ENCODE results near the gene DDIAS.
"Not testable (repeated sequence)": the region's sequence is repeated elsewhere in the genome, so short reads cannot be mapped to it uniquely, and the experiment has no call there.

DDIAS gene, protein sequence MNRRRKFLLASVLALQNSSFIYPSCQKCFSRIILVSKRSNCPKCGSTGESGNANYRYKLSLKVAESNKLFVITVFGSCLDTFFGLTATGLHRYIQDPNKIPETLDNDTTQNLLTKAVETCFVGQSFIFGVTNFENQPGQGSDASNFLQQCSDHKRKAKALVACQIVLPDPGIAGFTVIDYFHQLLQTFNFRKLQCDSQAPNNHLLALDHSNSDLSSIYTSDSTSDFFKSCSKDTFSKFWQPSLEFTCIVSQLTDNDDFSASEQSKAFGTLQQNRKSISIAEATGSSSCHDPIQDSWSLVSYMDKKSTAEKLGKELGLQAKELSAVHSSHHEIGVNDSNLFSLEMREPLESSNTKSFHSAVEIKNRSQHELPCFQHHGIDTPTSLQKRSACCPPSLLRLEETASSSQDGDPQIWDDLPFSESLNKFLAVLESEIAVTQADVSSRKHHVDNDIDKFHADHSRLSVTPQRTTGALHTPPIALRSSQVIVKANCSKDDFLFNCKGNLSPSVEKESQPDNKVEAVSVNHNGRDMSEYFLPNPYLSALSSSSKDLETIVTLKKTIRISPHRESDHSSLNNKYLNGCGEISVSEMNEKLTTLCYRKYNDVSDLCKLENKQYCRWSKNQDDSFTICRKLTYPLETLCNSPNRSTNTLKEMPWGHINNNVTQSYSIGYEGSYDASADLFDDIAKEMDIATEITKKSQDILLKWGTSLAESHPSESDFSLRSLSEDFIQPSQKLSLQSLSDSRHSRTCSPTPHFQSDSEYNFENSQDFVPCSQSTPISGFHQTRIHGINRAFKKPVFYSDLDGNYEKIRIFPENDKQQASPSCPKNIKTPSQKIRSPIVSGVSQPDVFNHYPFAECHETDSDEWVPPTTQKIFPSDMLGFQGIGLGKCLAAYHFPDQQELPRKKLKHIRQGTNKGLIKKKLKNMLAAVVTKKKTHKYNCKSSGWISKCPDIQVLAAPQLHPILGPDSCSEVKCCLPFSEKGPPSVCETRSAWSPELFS

DNA sequence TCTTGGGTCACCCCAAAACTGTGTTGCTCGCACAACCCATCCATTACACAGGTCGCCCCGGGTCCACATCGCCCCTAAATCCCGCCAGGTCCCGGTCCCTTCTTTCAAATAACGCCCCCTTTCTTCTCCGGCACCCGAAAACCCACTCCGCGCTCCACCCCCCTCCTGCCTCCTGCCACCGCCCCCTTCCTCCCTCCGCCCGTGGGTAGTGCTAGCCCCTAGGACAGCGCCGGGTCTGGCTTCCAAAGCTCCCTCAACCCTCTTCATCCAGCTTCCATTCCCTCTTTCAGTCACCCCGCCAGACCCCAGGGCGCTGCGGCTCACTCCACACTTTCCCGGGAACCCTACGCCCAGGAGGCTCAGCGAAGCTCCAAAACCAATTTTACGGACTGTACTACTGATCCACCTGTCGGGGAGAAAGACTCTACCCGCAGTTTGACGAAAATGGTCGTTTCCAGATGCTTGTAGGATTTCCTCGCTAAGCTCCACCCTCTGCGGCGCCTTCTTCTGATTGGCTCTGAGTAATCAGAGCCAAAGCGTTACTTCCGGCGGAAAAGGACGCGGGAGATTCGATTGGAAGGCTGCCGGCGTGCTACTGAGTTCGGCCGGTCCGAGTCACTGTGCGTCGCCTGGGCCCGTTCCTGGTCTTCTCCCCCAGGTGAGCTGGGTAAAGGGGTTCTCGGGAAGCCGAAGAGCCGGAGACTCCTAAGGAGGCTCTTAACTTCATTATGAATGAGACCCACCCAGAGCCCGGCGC lies at the start of gene DDIAS:
Gene DDIAS, plus strand, starts transcription at position 572 of the 757 bp plus-strand sequence. CDS start 13,003 bp downstream, outside the sequence.
- peak; percentile 83 to 87 for DNase-seq (ENCODE audit: low read depth in 2 of 2)

DNA sequence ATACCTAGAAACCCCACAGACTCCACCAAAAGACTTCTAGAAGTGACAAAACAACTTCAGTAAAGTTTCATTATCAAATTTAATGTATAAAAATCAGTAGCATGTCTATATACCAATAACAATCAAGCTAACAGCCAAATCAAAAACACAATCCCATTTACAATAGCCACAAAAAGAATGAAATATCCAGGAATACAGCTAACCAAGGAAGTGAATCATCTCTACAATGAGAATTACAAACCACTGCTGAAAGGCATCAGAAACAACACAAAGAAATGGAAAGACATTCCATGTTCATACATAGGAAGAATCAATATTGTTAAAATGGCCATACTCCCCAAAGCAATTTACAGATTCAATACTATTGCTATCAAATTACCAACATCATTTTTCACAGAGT lies 47.3 kb upstream of the DDIAS start:
- DNase-seq (ENCODE audit: low read depth in 2 of 2) = no peak

DNA sequence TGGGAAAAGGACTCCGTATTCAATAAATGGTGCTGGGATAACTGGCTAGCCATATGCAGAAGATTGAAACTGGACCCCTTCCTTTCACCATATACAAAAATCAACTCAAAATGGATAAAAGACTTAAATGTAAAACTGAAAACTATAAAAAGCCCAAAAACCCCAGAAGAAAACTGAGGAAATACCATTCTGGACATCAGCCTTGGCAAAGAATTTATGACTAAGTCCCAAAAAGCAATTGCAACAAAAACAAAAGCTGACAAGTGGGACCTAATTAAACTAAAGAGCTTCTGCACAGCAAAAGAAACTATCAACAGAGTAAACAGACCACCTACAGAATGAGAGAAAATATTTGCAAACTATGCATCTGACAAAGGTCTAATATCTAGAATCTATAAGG lies 46.6 kb upstream of the DDIAS start:
- DNase-seq (ENCODE audit: low read depth in 2 of 2) = not testable (repeated sequence)

DNA sequence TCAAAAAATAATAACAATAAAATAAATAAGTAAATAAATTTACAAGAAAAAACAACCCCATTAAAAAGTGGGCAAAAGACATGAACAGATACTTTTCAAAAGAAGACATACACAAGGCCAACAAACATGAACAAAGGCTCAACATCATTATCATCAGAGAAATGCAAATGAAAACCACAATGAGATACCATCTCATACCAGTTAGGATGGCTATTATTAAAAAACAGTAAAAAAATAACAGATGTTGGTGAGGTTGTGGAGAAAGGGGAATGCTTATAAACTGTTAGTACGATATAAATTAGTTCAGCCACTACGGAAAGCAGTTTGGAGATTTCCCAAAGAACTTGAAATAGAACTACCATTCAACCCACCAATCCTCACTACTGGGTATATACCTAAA lies 45.9 kb upstream of the DDIAS start:
- no peak for DNase-seq (ENCODE audit: low read depth in 2 of 2)

DNA sequence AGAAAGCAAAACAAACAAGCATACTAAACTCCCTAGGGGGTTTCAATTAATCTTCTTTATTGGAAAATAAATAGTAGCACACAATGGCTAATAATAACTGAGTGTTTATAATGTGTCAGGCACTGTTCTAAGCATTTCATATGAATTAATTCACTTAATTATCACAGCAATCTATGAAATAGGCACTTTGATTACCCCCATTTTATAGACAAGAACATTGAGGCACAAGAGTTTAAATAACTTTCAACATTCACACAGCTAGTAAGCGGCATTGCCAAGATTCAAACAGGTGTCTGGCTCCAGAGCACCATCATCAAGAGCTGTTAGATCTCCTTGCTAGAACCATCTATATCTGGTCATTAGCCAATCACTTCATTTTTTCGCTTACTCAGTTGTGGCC lies 44.4 kb upstream of the DDIAS start:
- no peak for DNase-seq (ENCODE audit: low read depth in 2 of 2)

DNA sequence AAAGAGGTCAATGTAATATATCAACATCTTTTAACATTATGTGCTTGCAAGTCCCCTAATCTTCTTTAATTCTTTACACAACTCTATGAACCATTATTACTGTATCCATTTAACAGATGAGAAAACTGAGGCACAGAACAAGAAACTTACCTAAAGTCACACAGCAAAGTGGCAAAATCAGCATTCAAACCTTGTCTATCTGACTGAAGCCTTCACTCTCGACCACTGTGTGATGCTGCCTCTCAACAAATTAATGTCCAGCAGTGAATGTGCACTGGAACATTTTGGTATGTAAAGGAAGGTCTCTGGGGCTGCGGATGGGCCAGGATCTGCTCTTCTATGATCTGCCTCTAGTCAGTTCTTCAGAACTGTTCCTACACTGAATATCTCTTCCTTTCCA lies 43.4 kb upstream of the DDIAS start:
- DNase-seq (ENCODE audit: low read depth in 2 of 2) = no peak

DNA sequence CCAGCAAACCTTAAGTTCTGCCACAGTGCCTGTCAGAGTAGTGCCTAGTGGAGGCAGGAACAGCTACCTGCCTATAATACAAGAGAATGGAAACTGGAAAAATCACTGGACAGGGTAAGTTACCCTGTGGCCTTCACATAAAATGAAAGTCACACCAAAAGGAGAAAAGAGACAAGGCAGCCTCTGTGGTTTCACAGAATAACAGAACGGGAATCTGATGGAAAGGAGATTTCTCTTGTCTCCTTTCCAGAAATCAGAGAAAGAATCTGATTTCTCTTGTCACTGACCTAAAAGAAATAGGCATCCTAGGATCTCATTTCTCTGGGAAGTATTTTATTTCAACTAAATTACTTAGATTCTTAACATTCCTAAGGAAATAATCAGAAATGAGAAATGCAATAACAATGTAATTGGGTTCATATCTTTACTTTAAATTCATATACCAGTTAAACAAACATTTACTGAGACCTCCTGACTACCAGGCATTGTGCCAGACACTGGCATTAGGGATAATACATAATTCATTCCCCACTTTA lies 42.9 kb upstream of the DDIAS start:
- no peak for DNase-seq (ENCODE audit: low read depth in 2 of 2)

DNA sequence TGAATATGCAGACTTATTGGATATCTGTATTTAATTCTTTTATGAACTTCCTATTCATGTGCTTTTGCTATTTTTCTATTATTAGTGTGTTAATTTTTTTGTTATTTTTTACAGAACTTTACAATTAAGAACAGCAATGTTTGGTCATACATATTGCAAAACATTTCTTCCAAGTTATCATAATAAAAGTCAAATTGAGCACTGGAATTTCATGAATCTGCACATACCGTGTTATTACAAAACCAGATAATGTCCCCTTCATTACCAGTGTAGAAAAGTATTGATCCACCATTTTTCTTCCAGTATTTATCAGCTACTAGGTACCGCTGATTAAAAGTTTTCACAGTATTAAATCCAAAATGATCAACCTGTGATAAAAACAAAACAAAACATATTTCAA lies 41.8 kb upstream of the DDIAS start:
- no peak for DNase-seq (ENCODE audit: low read depth in 2 of 2)

DNA sequence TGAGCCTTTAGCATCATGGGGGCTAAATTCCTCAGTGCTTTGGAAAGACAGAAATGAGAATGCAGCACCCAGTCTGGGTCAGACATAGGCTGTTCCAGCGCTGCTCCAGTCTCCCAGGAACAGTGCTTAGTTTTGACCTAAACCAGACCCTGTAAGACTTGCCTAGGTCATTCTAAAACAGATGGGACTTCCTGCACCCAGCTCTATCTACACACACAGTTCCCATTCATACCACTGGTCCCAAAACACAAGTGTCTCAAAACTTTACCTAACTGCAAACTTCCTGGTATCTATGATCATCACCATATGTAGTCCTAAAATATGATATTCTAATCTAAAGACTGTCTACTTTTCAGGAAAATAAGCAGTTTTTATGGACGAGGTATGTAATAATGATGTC lies 39.2 kb upstream of the DDIAS start:
- DNase-seq (ENCODE audit: low read depth in 2 of 2) = no peak

DNA sequence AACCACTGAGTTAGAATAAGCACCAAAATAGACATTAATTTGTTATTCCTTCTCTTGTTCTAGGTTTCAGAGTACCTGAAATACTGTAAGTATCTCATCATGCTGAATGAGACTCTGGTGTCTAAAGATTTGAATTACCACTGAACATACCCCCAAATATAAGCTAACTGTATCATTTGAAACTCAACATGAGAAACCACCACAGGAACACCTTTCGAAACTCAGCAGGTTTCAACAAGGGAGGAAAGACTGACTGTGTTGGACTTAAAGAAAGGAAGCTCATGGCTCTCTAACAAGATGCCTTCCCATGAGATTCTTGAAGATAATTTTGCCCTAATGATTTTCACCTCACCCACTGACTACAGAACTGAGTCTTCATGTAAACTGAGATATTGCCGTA lies 38.3 kb upstream of the DDIAS start:
- DNase-seq (ENCODE audit: low read depth in 2 of 2) = no peak

DNA sequence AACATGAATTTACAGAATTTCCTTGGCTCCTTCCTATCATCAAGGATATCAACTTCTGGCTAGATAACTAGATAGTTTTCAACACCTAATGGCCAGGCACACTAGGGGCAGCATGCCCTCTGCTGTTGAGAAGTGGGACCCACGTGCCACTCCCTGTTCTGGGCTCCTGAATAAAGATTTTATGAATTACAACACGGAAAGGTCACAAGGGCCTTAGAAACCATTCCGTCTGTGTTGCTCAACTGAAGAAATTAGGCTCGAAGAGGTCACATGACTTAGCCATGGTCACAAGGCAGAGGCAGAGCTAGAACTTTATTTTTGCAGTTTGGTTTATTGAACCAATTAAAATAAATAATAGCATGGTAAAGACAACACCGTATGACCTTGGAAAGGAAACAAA lies 37.3 kb upstream of the DDIAS start:
- no peak for DNase-seq (ENCODE audit: low read depth in 2 of 2)

DNA sequence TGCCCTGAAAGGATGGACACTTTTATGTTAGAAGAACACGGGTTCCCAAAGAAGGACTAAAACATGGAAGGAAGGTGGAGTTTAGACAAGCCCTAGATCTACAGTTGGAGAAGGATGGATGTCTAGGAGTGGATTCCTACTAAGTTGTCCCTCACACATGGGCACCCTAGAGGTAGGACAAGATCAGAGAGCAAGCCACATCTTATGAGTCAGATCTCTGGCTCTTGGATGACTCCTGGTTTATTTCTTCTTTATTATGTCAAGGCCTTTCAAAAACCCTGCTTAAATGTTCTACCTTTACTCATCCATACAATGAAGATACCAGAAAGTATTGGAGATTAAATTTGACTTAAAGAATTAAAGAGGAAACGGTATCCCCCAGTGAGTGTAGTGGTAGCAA lies 35.7 kb upstream of the DDIAS start:
- no peak for DNase-seq (ENCODE audit: low read depth in 2 of 2)

DNA sequence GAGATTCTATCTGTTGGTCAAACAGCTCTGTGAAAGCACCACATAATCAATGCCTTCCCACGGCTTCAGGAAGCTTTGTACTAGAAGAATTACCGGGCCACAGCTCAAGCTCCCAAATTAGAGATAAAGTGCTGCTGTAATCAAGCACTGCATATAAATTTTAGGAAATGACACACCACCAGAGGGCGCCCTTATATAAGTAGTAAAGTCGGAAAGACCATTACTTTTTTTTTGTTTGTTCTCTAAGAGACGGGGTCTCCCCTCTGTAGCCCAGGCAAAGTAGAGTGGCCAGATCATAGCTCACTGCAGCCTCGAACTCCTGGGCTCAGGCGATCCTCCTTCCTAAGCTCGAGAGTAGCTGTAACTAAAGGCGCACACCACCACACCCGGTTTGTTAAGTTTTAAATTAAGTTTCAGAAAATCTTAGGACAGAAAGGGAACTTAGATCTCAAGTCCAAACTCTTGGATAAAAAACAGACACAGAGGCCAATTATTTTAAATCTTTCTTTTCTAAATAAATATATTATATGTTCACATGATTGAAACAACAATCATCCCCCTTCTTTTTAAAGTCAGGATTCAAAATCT lies 33.9 kb upstream of the DDIAS start:
- peak; percentile 29 to 65 for DNase-seq (ENCODE audit: low read depth in 2 of 2)

DNA sequence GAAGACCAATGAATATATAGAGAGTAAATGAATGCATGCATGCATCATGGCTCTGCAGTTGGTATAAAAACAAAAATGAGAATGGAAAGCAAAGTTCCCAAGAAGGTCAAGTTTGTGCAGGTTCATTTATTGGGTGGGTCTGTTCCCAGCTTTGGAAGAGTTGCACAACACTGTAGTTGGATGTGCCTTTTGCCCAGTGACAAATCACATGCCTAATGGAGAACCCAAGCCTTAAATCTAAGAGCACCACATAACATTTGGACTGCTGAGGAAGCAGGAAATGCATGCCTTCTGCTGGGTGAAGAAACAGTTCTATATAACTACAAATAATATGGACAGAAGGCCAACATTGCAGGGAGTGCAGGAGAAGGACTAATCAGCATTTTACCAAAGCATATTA lies 31.9 kb upstream of the DDIAS start:
- no peak for DNase-seq (ENCODE audit: low read depth in 2 of 2)

DNA sequence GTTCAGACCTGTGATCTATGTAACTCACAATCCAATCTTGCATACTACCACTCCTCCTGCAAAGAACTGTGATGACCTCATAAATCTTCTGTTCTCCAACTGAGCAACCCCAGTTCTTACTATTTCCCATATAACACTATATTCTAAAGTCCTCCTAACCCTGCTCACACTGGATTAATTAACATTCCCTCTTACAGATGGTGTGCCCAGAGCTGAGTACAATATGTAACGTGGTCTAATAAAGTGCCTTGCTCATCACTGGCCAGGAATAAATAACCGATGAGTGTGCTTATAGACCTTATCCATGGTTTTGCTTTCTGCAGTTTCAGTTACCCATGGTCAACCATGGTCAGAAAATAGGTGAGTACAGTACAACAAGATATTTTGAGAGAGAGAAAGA lies 29.9 kb upstream of the DDIAS start:
- DNase-seq (ENCODE audit: low read depth in 2 of 2) = no peak

DNA sequence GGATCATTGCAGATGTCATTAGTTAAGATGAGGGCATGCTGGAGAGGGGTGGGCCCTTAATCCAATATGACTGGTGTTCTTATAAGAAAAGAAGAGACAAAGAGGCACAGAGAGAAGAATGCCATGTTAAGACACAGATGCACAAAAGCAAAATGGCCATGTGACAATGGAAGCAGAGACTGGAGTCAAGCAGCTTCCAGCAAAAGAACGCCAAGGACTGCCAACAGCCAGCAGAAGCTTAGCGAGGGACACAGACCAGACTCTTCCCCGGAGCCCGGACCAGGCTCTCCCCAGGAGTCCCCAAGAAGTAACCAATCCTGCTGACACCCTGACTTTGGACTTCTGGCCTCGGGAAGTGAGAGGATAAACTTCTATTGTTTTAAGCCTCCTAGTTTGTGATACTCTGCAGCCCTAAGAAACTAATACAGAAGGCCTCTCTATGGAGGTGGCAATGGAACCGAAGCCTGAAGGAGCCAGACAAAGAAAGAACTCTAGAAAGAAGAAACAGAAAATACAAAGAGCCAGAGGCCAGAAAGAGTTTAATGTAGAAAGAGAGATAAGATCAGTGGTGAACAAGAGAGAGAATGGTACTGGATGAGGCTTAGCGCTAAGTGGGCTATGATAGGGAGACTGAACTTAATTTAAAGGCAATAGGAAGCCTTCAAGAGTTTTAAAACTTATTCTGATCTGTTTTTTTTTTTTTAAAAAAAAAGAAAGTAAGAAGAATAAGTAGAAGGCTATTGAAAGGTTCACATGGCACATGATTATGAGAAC lies 29.0 kb upstream of the DDIAS start:
- no peak for DNase-seq (ENCODE audit: low read depth in 2 of 2)

DNA sequence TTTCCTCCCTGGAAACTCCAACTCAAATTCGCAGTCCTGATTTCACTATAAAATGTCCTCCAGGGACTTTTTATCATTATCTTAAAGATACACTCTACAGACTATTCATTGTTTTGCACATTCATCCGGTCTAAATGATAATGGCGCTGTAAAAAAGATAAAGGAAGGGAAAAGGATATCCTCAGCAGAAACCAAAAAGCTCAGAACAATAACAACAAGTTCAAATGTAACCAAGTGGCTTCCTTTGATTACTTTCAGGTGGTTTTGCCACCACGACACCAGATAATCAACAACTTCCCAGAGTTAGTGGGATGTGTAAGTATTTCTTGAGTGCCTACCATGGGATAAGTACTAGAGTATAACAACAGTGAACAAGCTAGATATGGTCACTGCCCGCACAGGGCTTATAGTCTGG lies 27.6 kb upstream of the DDIAS start:
- DNase-seq (ENCODE audit: low read depth in 2 of 2) = no peak

DNA sequence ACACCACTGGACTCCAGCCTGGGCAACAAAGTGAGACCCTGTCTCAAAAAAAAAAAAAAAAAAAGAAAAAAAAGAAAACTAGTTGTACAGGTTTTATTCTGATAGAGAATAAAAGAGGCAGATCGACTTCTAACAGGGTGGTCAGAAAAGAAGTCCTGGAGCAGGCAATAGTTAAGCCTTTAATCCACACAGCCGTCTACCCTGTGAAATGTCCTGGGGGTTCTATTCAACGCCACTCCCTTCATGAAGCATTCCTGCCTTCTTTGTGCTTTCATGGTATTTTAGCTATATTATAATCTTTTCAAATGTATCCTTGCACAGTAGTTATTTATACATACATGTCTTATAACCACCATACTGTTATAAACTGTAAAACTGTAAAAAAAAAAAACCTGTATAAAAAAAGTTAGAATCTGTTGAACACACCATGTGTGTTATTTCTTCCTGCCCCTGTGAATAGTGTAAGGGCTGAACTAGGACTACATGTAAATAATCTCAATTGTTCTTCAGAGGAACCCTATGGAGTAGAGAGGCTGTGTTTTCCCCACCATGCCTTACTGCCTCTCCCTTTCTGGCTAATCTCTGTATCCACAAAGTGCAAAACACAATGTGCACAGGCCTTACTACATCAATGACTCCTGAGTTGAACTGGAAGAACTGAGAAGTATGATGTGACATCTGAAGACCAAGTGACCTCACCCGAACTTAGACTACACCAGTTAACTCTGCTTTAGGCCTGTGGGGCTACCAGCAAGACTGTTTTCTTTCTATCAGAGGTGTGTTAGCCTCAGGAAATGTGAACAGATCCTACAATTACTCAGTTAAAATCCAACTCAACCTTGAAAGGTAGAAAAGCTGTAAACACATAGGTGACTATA lies 26.7 kb upstream of the DDIAS start:
- no peak for DNase-seq (ENCODE audit: low read depth in 2 of 2)

DNA sequence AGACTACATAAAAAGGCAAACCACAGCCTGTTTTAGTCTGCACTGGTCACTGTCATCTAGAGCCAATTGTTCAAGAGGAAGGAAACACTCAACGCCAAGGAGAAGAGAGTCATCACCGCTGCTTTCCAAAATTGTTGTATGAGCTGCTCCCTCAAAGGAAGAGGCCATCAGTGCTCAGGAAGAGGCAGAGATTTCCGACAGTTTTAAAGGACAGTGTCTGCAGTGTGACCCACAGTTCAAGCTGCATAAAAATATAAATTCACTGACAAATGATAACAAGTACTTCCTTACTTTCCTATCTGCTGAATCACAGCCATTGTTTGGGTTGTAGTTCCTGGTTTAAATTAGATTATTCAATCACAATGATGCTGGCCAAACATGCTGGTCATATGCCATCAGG lies 17.7 kb upstream of the DDIAS start:
- DNase-seq (ENCODE audit: low read depth in 2 of 2) = no peak
